ENCODE data around the gene EIF4H. TPM values are rescaled to one million over a fixed set of nuclear protein-coding genes. Genes with fewer than 3 reads are reported as not detected.
A peak's percentile ranks its signal among the peaks of the same experiment; 100 is the strongest.
"Not testable (repeated sequence)": the region's sequence is repeated elsewhere in the genome, so short reads cannot be mapped to it uniquely, and the experiment has no call there.

Gene EIF4H
- total RNA-seq, 3 donors from 2014 or later, result 427 to 433 (median 433) TPM

GRCh38 chr7:74183142-74183541 lies 9.0 kb downstream of the EIF4H start:
- DNase-seq (no peak), ATAC-seq (peak in 1 of 2 donors; percentile 9)
- peaks cover 87% of the 10 kb centered on the region for H3K4me1 Mint-ChIP-seq (ENCODE audit: low read depth)
- no peaks in the 10 kb centered on the region for H3K9me3 Mint-ChIP-seq
- H3K4me3 Mint-ChIP-seq, result peak overlapping the region; percentile 39
- H3K36me3 Mint-ChIP-seq (ENCODE audit: insufficient read depth), result peaks cover 24% of the 10 kb centered on the region
- no peaks in the 10 kb centered on the region for H3K27me3 Mint-ChIP-seq (ENCODE audit: low read depth)

- no peaks in the 10 kb centered on the region for H3K9me3 Mint-ChIP-seq
- peaks cover 84% of the 10 kb centered on the region for H3K4me1 Mint-ChIP-seq (ENCODE audit: low read depth)
- H3K36me3 Mint-ChIP-seq (ENCODE audit: insufficient read depth), result peaks cover 30% of the 10 kb centered on the region
- H3K4me3 Mint-ChIP-seq, result no peak overlapping the region
- DNase-seq (no peak), ATAC-seq (peak; percentile 80 to 86)
- no peaks in the 10 kb centered on the region for H3K27me3 Mint-ChIP-seq (ENCODE audit: low read depth)
Measured at GRCh38 chr7:74183653-74184450, 9.7 kb downstream of the EIF4H start.

GRCh38 chr7:74185016-74185415 lies 10.9 kb downstream of the EIF4H start:
- Mint-ChIP-seq H3K27me3 (ENCODE audit: low read depth) (no peaks in the 10 kb centered on the region), H3K4me3 (no peak overlapping the region), H3K9me3 (no peaks in the 10 kb centered on the region), H3K36me3 (ENCODE audit: insufficient read depth) (peaks cover 35% of the 10 kb centered on the region), H3K4me1 (ENCODE audit: low read depth) (peaks cover 73% of the 10 kb centered on the region)
- ATAC-seq (no peak), DNase-seq (no peak)

GRCh38 chr7:74185636-74186035 lies 11.5 kb downstream of the EIF4H start:
- ATAC-seq (no peak), DNase-seq (no peak)
- no peaks in the 10 kb centered on the region for H3K27me3 Mint-ChIP-seq (ENCODE audit: low read depth)
- H3K4me3 Mint-ChIP-seq, result no peak overlapping the region
- peaks cover 68% of the 10 kb centered on the region for H3K4me1 Mint-ChIP-seq (ENCODE audit: low read depth)
- no peaks in the 10 kb centered on the region for H3K9me3 Mint-ChIP-seq
- H3K36me3 Mint-ChIP-seq (ENCODE audit: insufficient read depth), result peaks cover 39% of the 10 kb centered on the region

GRCh38 chr7:74187915-74188675 lies 13.9 kb downstream of the EIF4H start:
- ATAC-seq (no peak), DNase-seq (no peak)
- H3K27me3 Mint-ChIP-seq (ENCODE audit: low read depth), result no peaks in the 10 kb centered on the region
- no peak overlapping the region for H3K4me3 Mint-ChIP-seq
- H3K9me3 Mint-ChIP-seq, result no peaks in the 10 kb centered on the region
- H3K36me3 Mint-ChIP-seq (ENCODE audit: insufficient read depth), result peaks cover 41% of the 10 kb centered on the region
- H3K4me1 Mint-ChIP-seq (ENCODE audit: low read depth), result peaks cover 44% of the 10 kb centered on the region

GRCh38 chr7:74190259-74190658 lies 16.1 kb downstream of the EIF4H start:
- no peak for DNase-seq
- ATAC-seq, result no peak
- Mint-ChIP-seq H3K9me3 (no peaks in the 10 kb centered on the region), H3K4me3 (no peak overlapping the region), H3K27me3 (ENCODE audit: low read depth) (no peaks in the 10 kb centered on the region), H3K4me1 (ENCODE audit: low read depth) (peaks cover 25% of the 10 kb centered on the region), H3K36me3 (ENCODE audit: insufficient read depth) (peaks cover 51% of the 10 kb centered on the region)

- no peak for DNase-seq
- no peaks in the 10 kb centered on the region for H3K9me3 Mint-ChIP-seq
- peaks cover 16% of the 10 kb centered on the region for H3K4me1 Mint-ChIP-seq (ENCODE audit: low read depth)
- no peak for ATAC-seq
- peaks cover 54% of the 10 kb centered on the region for H3K36me3 Mint-ChIP-seq (ENCODE audit: insufficient read depth)
- no peak overlapping the region for H3K4me3 Mint-ChIP-seq
- no peaks in the 10 kb centered on the region for H3K27me3 Mint-ChIP-seq (ENCODE audit: low read depth)
Measured at GRCh38 chr7:74191231-74191630, 17.1 kb downstream of the EIF4H start.

GRCh38 chr7:74193054-74193453 lies 18.9 kb downstream of the EIF4H start:
- ATAC-seq, result no peak
- Mint-ChIP-seq H3K36me3 (ENCODE audit: insufficient read depth) (peaks cover 52% of the 10 kb centered on the region), H3K27me3 (ENCODE audit: low read depth) (no peaks in the 10 kb centered on the region), H3K4me1 (ENCODE audit: low read depth) (peaks cover 4% of the 10 kb centered on the region), H3K4me3 (no peak overlapping the region), H3K9me3 (no peaks in the 10 kb centered on the region)
- DNase-seq, result no peak

GRCh38 chr7:74193913-74194312 lies 19.8 kb downstream of the EIF4H start:
- DNase-seq, result no peak
- Mint-ChIP-seq H3K27me3 (ENCODE audit: low read depth) (no peaks in the 10 kb centered on the region), H3K36me3 (ENCODE audit: insufficient read depth) (peaks cover 43% of the 10 kb centered on the region), H3K4me1 (ENCODE audit: low read depth) (peaks cover 2% of the 10 kb centered on the region), H3K4me3 (no peak overlapping the region), H3K9me3 (no peaks in the 10 kb centered on the region)
- no peak for ATAC-seq

- Mint-ChIP-seq H3K9me3 (no peaks in the 10 kb centered on the region), H3K4me3 (no peak overlapping the region), H3K36me3 (ENCODE audit: insufficient read depth) (peaks cover 36% of the 10 kb centered on the region), H3K4me1 (ENCODE audit: low read depth) (peaks cover 2% of the 10 kb centered on the region), H3K27me3 (ENCODE audit: low read depth) (no peaks in the 10 kb centered on the region)
- ATAC-seq (no peak), DNase-seq (no peak)
Measured at GRCh38 chr7:74194686-74195085, 20.5 kb downstream of the EIF4H start.

GRCh38 chr7:74195139-74195860 lies 21.1 kb downstream of the EIF4H start:
- not testable (repeated sequence) for H3K4me1 Mint-ChIP-seq (ENCODE audit: low read depth); H3K9me3 Mint-ChIP-seq; DNase-seq; H3K27me3 Mint-ChIP-seq (ENCODE audit: low read depth); ATAC-seq; H3K4me3 Mint-ChIP-seq
- H3K36me3 Mint-ChIP-seq (ENCODE audit: insufficient read depth), result peaks cover 32% of the 10 kb centered on the region

GRCh38 chr7:74195968-74196654 lies 22.0 kb downstream of the EIF4H start:
- DNase-seq, result not testable (repeated sequence)
- ATAC-seq, result peak in 1 of 2 donors; percentile 12

GRCh38 chr7:74197449-74198124 lies 23.4 kb downstream of the EIF4H start:
- Mint-ChIP-seq H3K9me3 (no peaks in the 10 kb centered on the region), H3K4me3 (no peak overlapping the region), H3K4me1 (ENCODE audit: low read depth) (peaks cover 2% of the 10 kb centered on the region), H3K27me3 (ENCODE audit: low read depth) (no peaks in the 10 kb centered on the region), H3K36me3 (ENCODE audit: insufficient read depth) (peaks cover 26% of the 10 kb centered on the region)
- peak in 1 of 2 donors; percentile 19 for ATAC-seq
- DNase-seq, result no peak

More at GRCh38 chr7:74195968-74196654, 22.0 kb downstream of the EIF4H start:
- not testable (repeated sequence) for H3K27me3 Mint-ChIP-seq (ENCODE audit: low read depth); H3K4me1 Mint-ChIP-seq (ENCODE audit: low read depth); H3K9me3 Mint-ChIP-seq; H3K4me3 Mint-ChIP-seq
- H3K36me3 Mint-ChIP-seq (ENCODE audit: insufficient read depth), result peaks cover 31% of the 10 kb centered on the region
